ENCODE results near the gene HYKK.

- TF ChIP-seq PPARA (CRISPR knock-in tag; IDR thresholded peaks at IDR 0.05; ENCODE audit: borderline replicate concordance) (no peak), OSR1 (CRISPR knock-in tag; IDR thresholded peaks at IDR 0.05) (no peak), TSHZ2 (CRISPR knock-in tag; IDR thresholded peaks at IDR 0.05) (no peak), RARB (CRISPR knock-in tag; IDR thresholded peaks at IDR 0.05) (no peak), ESRRG (CRISPR knock-in tag; IDR thresholded peaks at IDR 0.05) (no peak), ARNTL (CRISPR knock-in tag; IDR thresholded peaks at IDR 0.05; ENCODE audit: borderline replicate concordance, low read depth) (no peak)
Observed at GRCh38 chr15:78542647-78543046, 35.3 kb downstream of the HYKK start.

Data from SK-N-SH treated with all-trans-retinoic acid at 6 μM for 48 hours (cell line).